HG03520 (cell line): ENCODE measurements around the gene NUP42.

Experiments used
- ATAC-seq: cut with Tn5 transposase; IDR thresholded peaks from one replicate; pipeline ENCODE4 v1.9.1; 2021; ENCODE audit warnings: mild to moderate bottlenecking, moderate library complexity; ENCODE audit not compliant: unreplicated experiment

Gene NUP42

DNA sequence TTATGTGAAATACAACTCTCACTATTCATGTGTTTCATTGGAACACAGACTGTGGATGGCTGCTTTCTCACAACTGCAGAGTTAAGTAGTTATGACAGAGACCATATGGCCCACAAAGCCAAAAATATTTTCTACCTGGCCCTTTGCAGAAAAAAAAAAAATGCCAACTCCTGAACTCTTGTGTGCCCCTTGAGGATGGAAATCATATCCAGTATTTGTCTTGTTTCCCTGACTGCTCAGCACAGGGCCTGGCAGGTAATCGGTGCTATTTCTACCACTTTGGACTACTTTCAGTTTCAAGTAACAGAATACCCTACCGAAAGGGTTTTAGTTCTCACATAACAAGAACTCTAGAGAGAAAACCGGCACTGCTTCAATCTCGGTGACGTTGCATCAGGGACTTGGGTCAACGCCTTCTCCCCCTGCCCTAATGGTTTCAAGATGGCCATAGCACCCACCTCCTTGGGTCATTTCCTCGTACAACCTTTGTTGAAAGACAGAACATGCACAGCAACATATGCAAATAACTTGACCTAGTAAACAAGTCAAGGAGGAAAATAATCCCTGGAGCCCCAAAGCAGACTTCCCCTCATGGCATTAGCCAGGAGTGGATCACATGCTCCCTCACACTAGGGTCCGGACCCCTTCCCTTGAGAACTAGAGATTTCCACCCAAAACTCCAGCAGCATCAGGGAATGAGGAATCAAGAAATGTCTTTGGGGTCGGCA lies 52.9 kb downstream of the NUP42 start:
- peak; percentile 95 for ATAC-seq

DNA sequence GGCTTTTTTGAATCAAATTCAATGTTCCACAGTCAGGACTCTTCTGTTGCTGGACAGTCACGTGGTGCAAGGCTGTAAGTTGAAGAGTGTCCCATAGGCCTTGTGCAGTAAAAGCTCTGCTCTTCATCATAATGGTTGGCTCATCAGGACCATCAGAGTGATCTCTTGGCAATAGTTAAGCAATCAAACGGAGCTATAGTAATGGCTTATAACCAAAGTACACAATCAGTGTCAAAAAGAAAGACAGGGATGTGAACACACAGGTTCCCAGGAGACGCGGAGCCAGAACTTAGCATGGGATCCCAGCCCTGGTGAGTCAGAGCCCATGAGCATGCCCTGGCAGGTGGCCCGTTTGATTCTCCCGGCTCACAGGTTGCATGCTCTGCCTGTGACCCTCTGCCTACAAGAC lies 54.0 kb downstream of the NUP42 start:
- no peak for ATAC-seq

DNA sequence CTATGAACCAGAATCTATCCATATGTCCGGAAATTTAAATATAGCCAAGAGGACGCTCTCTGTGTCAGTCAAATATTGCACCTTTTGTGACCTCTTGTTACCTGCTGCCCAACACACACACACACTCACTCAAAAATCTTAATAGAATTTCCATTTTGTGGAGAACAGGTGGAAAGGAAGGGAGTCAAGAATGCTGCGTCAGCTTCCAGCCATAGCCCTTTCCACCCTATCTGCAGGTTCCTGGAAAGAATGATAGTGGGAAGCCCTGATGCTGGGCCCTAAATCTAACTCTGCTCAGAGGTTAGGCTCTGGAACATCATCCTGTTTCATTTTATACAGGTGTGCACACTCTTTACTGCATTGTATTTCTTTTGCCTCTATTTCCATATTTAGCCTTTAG lies 55.2 kb downstream of the NUP42 start:
- ATAC-seq = no peak

DNA sequence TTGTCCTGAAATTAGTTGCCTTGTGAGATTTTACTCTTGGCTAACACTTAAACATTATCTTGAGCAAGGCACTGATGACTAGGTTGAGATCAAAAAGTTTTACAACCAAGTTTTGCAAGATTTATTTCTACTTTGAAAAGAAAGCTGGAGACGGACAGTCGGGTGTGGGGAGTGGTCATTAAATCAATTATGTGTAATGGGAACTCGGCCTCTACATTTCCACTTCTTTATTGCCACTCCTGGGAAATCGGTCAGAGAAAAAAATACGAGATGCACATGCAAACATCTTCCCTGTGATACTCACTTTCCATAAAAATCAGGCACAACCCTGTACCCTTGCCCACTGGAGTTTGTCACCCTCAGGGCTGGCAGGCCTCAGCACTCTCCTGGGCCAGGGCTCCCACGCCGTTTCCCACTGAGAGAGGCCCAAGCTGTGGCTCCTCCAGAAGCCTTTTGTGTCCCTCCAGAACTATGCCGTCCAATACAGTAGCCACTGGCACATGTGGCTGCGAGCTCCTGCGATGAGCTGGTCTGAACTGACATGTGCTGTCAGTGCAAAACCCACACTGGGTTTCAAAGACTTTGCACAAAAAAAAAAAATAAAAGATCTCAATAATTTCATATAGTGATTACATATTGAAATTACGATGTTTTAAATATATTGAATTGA lies 57.3 kb downstream of the NUP42 start:
- no peak for ATAC-seq

DNA sequence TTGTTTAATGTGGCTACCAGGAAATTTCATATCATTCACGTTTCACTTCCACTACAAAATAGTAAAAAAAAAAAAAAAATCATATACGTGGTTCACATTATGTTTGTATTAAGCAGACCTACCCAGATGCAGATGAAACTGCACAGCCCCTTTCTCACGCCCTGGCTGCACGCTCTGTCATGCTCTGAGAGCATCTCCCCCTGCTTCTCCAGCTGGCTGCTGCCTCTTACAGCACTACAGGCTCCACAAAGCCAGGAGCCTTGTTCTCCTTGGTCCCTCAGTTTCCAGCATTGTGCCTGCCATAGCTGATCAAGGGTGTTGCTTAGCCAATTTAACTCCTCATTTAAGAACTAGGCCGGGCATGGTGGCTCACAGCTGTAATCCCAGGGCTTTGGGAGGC lies 57.9 kb downstream of the NUP42 start:
- no peak for ATAC-seq

DNA sequence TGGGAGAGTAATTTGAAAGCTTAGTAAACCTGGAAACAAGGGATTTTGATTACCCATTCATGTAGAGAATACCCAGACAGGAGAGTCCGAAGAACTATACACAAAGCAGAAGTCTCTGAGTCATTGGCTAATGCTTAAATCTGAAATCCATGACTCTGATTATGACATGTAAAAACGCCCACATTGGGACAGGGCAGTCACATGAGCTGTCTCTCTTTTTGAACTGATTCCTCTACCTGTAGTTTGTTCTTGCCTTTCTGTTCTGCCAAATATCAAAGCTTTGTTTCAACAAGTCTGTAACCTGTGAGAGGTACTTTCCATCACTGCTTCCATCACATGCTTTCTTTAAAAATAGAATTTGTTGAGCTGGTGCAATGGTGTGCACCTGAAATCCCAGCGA lies 60.5 kb downstream of the NUP42 start:
- ATAC-seq = peak; percentile 46

DNA sequence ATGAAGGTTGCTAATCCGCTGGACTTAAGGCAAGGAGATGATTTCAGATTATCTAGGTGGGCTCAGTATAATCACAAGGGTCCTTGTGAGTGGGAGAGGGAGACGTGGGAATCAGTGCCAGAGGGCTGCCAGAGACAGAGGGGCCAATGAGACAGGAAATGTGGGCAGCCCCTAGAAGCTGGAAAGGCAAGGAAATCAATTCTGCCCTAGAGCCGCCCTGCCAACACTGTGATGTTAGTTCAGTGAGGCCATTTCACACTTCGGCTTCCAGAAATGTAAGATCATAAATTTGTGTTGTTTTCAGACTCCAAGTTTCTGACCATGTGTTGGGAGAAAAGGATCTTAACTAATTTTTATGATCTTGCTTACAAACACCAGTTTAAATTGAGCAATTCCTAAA lies 61.1 kb downstream of the NUP42 start:
- no peak for ATAC-seq

DNA sequence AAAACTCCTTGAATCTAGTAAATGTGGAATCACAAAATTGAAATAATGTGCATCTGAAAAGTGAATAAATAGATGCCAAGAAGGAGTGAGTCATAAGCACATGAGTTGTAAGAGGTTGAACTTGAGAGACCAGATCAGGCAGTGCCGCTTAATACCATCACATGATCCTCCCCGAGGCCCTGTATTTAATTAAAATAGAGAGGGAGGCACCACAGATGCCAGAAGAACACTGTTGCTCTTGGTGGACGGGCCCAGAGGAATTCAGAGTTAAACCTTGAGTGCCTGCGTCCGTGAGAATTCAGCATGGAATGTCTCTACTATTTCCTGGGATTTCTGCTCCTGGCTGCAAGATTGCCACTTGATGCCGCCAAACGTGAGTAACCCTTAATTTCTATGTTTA lies 64.7 kb downstream of the NUP42 start, which contains the start of gene GPNMB:
GPNMB (plus strand) TSS at position 221 of the 400 bp plus-strand sequence; CDS start at position 304, 83 bp downstream.
- ATAC-seq = no peak

DNA sequence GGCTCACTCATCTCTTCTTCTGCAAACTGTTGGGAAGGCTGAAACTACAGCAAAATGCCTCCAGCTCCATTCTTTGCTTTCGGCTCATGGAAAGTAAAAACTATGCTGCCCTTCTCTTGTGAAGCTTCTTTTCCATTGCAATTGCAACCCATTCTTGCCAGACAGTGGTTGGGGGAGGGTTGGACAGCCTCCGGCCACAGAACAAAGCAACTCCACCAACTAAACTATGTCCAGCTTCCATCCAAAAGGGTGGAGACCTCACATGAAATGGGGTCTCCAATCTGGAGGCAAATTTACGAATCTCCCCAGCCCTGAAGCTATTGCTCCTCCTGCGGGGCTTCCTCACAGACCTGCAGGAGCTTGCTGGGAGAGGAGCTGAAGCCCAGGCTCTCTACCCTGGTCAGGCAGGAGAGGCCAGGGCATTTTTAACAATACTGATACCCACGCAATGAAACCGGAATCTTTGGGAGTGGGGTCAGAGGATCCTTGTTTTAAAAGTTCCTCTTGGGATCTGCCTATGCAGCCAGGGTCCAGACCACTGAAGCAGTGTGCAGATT lies 65.3 kb downstream of the NUP42 start:
- no peak for ATAC-seq

DNA sequence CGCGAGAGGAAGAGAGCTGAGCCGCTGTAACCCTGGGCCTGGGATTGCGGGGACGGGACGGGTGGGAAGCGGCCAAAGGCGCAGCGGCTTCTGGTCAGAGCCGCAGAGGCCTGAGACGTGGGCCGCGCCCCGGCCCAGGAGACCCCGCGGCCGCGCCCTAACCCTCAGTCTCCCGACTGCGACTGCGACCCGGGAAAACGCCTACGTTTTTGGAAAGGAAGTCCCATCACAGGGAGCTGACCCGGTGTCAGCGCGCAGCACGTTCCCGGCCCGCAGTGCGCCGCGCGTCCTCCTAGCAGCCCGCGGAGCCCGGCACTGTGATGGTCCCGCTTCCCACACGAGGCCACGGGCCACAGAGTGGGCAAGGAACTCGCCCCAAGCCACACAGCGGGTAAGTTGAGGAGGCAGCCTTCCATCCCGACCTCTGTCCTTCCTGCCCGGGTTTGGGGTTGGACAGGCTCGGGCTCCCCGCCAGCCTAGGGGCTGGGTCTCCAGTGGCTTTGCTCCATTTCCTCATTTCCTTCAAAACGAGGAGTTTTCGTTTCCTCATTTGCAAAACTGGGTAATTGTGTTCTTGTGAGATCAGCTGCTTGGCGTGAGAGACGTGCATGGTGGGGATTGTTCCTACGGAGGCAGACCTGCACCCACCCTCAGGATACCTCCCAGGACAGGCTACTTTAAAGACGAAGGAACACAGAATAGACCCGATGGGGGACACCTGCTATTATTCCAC lies 65.9 kb downstream of the NUP42 start:
- ATAC-seq = no peak

DNA sequence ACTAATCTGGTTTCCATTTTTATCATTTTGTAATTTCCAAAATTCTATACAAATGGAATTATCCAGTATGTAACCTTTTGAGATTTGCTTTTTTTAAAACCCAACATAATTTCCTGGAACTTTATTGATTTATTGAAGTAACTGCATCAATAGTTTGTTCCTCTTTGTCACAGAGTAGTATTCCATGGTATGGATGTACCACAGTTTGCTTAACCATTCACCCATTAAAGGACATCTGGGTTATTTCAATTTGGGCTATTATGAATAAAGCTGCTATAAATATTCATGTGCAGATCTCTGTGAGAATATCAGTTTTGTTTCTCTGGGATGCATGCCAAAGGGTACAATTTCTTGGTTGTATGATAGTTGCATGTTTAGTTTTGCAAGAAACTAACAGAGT lies 67.6 kb downstream of the NUP42 start:
- ATAC-seq = no peak
